ENCODE data around the gene SOX3.

SOX3 gene

GRCh38 chrX:140504371-140505324 is at the start of gene SOX3:
TSS of gene SOX3 (minus strand) at chrX:140505069. CDS start at chrX:140505060, 9 bp downstream.
- TF ChIP-seq CTCF (IDR thresholded peaks at IDR 0.05; ENCODE audit: low read depth, low read length) = no peak
- no peak for DNase-seq (ENCODE audit: extremely low read depth, low read depth)

DNA sequence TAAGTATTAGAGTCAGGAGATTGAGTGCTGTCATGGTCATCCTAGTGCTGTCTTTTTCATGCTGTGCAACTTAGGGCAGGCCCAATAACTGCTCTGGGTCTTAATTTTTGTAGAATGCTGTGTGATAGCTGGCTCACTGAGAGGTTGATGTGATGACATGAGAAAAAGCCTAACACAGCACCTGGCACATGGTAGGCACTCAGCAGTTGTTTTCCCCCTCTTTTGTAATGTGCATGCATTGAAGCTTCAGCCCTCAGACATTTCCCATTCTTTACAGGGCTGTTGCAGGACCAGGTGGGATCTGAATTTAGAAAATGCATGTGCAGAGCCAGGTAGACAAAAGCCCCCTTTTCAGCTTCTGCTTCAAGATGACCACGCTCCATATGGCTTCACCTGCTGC is 44.1 kb upstream of the SOX3 start:
- DNase-seq (ENCODE audit: extremely low read depth, low read depth) = no peak
- no peak for TF ChIP-seq CTCF (IDR thresholded peaks at IDR 0.05; ENCODE audit: low read depth, low read length)

DNA sequence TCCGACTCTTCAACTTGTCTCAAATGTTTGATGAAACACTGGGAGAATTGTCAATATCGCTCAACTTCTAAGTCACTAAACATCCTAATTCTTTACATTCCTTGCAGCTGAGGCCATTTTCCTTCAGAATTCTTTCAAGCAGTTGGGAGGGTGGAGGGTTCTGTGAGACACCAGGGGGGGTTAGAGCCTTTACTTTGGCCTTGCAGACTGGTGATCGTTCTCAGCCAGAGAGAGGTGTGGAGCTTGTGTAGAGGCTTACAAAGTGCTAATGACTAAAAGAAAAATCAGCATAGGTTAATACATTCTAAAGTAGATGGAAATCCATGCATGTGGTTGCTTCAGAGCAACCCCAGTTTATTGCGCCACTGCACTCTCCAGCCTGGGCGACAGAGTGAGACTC is 21.3 kb upstream of the SOX3 start:
- TF ChIP-seq CTCF (IDR thresholded peaks at IDR 0.05; ENCODE audit: low read depth, low read length) = no peak
- DNase-seq (ENCODE audit: extremely low read depth, low read depth) = no peak

DNA sequence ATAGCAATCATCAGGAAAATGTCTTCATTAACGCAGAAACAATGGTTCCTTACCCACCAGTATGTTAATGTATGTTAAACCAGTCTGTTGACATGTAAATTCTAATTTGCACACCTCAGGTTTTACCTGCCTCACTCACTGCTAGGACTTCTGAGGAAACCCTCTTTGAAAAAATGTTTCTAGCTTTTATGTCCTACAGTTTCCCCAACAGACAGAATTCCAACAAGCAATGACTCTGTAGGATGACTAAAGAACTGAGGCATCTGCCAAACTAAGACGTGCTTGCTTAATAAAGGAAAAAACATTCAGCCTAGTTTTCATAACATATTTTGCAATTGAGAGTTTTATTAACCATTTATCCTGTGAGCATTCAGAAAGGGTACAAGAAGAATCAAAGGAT is 20.6 kb upstream of the SOX3 start:
- DNase-seq (ENCODE audit: extremely low read depth, low read depth) = peak; percentile 3
- no peak for TF ChIP-seq CTCF (IDR thresholded peaks at IDR 0.05; ENCODE audit: low read depth, low read length)

DNA sequence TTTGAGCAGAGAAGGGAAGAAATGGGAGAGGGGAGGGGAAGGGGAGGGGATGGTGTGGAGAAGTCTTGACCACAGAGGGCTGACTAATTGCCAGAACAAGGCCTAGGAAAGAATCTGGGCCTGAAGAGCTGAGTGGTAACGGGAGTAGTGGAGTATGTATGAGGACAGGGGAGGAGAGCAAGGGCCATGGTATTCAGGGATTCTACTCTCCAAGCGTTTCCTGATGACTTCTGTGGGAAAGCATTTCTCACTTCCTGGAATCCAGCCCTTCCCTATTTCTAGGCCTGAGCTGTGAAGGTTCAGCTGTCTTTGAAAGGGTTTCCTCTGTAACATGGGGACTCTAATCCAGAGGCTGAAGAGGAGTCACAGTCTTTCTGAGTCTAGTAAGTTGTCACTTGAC is 19.7 kb upstream of the SOX3 start:
- no peak for DNase-seq (ENCODE audit: extremely low read depth, low read depth)
- TF ChIP-seq CTCF (IDR thresholded peaks at IDR 0.05; ENCODE audit: low read depth, low read length) = no peak

- no peak for DNase-seq (ENCODE audit: extremely low read depth, low read depth)
- no peak for TF ChIP-seq CTCF (IDR thresholded peaks at IDR 0.05; ENCODE audit: low read depth, low read length)
Observed at GRCh38 chrX:140521393-140521792, 16.5 kb upstream of the SOX3 start.

DNA sequence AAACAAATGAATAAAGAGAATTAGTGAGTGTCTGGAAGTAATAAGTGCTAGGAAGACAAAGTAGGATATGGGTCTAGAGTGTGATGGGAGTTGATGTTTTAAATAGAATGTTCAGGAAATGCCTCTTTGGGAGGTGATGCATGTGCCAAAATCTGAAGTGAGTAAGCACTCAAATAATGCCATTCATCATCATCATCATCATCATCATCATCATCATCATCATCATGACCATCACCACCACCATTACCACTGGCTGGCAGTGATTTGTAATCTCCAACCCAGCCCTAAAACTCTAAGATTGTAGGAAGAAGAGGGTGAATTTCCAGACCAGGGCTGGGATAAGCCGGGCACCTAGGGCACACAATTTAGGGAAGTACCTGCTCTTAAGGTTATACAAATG is 9.7 kb upstream of the SOX3 start:
- no peak for TF ChIP-seq CTCF (IDR thresholded peaks at IDR 0.05; ENCODE audit: low read depth, low read length)
- DNase-seq (ENCODE audit: extremely low read depth, low read depth) = no peak
